Measurements from ENCODE around the gene TSG101.

- no peak for TF ChIP-seq POLR2A (IDR thresholded peaks at IDR 0.05; ENCODE audit: extremely low read depth, insufficient read length)
- no peak for TF ChIP-seq CTCF (IDR thresholded peaks at IDR 0.05; ENCODE audit: low read depth, low read length)
Measured at GRCh38 chr11:18526130-18526520, 617 bp downstream of the TSG101 start.

Measured in NB4 (cell line).